ENCODE data around the gene PACS2. TPM values are rescaled to one million over a fixed set of nuclear protein-coding genes. Genes with fewer than 3 reads are reported as not detected.

Gene PACS2
- total and polyA plus RNA-seq, 3 donors from 2014 or later: 99.2 to 174 (median 167) TPM

DNA sequence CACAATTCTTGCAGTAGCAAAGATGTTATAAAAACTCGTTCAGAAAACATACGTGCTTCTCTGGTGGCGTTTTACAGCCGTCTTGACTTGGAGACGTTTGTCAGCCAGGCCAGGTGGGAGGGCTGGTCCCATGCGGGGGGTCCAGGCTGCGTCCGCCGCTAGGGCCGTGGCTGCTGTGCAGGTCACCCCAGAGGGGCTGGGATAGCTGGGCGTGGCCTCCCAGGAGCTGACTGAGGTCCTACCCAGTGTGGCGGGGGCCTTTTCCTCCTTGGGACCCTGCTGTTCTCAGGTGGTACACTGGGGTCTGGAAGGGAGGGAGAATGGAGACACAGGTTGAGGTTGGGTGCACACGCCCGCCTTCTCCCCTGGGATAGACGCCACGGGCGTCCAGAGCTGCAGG is 130.3 kb downstream of the PACS2 start:
- Histone ChIP-seq H3K27ac (no peak overlapping the region), H3K9me3 (no peaks in the 10 kb centered on the region), H3K4me1 (peaks cover 9% of the 10 kb centered on the region), H3K27me3 (no peaks in the 10 kb centered on the region), H3K36me3 (ENCODE audit: low read depth, missing control alignments) (no peaks in the 10 kb centered on the region), H3K4me3 (no peak overlapping the region)
- TF ChIP-seq, protein P1, sequence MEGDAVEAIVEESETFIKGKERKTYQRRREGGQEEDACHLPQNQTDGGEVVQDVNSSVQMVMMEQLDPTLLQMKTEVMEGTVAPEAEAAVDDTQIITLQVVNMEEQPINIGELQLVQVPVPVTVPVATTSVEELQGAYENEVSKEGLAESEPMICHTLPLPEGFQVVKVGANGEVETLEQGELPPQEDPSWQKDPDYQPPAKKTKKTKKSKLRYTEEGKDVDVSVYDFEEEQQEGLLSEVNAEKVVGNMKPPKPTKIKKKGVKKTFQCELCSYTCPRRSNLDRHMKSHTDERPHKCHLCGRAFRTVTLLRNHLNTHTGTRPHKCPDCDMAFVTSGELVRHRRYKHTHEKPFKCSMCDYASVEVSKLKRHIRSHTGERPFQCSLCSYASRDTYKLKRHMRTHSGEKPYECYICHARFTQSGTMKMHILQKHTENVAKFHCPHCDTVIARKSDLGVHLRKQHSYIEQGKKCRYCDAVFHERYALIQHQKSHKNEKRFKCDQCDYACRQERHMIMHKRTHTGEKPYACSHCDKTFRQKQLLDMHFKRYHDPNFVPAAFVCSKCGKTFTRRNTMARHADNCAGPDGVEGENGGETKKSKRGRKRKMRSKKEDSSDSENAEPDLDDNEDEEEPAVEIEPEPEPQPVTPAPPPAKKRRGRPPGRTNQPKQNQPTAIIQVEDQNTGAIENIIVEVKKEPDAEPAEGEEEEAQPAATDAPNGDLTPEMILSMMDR (IDR thresholded peaks at IDR 0.05): no peak
- no peak for TF ChIP-seq POLR2A (IDR thresholded peaks at IDR 0.05)
- WGBS, 2 donors: 86 to 90% methylated on average over 17 of the region's 17 CpGs
- no peak for DNase-seq
- intact Hi-C loops (cut with DNase I; ENCODE audit: low total_unique reads): no loop called here

DNA sequence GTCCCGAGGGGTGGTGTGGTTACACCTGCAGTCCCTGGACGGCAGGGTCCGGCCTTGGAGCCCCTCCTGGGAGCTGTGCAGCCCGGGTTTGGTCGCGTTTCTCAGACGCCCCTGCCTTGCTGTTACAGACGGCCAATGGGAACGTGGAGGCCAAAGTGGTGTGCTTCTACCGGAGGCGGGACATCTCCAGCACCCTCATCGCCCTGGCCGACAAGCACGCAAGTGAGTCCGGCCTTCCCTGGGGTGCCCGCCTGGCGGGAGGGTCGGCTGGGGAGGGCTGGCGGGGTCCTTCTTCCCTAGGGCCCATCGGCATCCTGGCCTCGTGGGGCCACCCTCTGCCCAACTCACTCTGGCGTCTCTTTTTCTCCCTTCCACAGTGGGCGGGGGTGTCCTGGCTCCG is 130.7 kb downstream of the PACS2 start:
- WGBS, 2 donors: 82 to 93% methylated on average over 22 to 24 of the region's 24 CpGs
- H3K36me3 ChIP-seq (ENCODE audit: low read depth, missing control alignments): no peaks in the 10 kb centered on the region
- intact Hi-C loops (cut with DNase I; ENCODE audit: low total_unique reads): no loop called here

DNA sequence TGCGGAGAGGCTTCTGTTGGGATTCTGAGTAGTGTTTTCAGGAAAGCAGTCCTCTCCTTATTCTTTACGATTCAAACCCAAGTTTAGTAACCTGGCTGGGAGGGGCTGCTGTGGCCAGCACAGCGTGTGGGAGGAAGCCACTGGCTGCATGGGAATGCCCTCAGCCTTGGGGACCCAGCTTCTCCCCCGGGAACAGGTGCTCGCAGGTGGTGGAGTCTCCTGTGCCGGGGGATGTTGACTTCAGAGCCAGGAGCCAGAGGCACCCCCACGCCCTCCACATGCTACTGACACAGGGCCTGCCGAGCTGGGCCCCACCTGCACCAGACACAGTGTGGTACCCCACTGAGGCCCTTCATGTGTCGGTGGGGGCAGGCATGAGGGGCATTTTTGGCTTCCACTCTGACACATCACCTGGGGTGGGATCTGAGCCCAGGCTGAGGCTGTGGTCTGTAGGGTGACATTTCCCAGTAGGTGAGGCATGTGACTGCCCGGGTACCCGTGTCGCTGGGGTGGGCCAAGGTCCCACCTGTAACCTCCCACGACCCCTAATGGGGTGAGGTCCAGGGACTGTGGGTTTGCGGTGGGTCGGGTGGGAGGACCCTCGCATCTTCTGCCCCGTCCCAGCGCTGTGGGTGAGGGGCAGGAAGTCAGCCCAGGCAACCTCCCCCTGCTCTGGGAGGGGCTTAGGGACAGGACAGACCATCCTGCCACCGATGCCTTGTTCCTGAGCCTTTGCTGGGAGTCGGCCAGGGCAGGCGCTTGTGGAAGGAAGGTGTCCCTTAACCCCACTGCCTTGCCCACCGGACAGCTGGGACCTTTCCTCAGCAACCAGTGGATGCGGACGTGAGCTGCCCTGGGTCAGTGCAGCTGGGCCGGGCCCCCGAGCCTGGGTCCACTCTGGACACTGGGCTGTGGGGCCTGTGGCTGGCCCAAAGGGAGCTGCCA is 131.6 kb downstream of the PACS2 start:
- Histone ChIP-seq H3K9me3 (no peaks in the 10 kb centered on the region), H3K4me1 (peaks cover 9% of the 10 kb centered on the region), H3K27ac (no peak overlapping the region), H3K36me3 (ENCODE audit: low read depth, missing control alignments) (no peaks in the 10 kb centered on the region), H3K27me3 (no peaks in the 10 kb centered on the region), H3K4me3 (no peak overlapping the region)
- no peak for DNase-seq
- TF ChIP-seq, protein P1 (IDR thresholded peaks at IDR 0.05): no peak
- no peak for TF ChIP-seq POLR2A (IDR thresholded peaks at IDR 0.05)
- WGBS, 2 donors: 70 to 90% methylated on average over 10 to 23 of the region's 26 CpGs
- intact Hi-C loops (cut with DNase I; ENCODE audit: low total_unique reads): no loop called here

More for the DNA sequence above, 130.7 kb downstream of the PACS2 start:
- H3K4me1 ChIP-seq: peaks cover 9% of the 10 kb centered on the region
- H3K4me3 ChIP-seq: no peak overlapping the region
- DNase-seq: no peak
- H3K9me3 ChIP-seq: no peaks in the 10 kb centered on the region
- no peak overlapping the region for H3K27ac ChIP-seq
- no peaks in the 10 kb centered on the region for H3K27me3 ChIP-seq
- TF ChIP-seq POLR2A (IDR thresholded peaks at IDR 0.05): no peak
- TF ChIP-seq, protein P1 (IDR thresholded peaks at IDR 0.05): no peak

DNA sequence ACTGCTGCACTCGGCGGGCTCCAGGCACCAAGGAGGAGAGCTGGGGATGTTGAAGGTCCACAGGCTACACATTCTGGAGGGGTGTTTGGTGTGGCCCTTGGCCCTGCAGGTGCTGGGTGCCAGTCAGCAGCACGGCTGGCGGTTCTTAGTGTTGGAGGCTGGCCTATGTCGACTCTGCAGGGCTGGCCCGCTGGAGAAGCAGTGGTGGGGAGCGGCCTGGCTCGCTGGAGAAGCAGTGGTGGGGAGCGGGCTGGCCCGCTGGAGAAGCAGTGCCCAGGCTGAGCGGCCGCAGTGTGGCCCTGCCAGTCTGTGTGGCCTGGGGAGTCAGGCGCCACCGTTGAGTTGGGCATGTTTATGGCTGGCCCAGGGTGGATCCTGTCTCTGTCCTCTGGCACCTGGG is 132.4 kb downstream of the PACS2 start:
- intact Hi-C loops (cut with DNase I; ENCODE audit: low total_unique reads): no loop called here
- Histone ChIP-seq H3K4me1 (peaks cover 9% of the 10 kb centered on the region), H3K9me3 (no peaks in the 10 kb centered on the region), H3K27me3 (no peaks in the 10 kb centered on the region), H3K4me3 (no peak overlapping the region), H3K36me3 (ENCODE audit: low read depth, missing control alignments) (no peaks in the 10 kb centered on the region), H3K27ac (no peak overlapping the region)
- whole genome bisulfite sequencing, 2 donors: 70 to 81% methylated on average over 2 to 14 of the region's 14 CpGs
- no peak for DNase-seq
- no peak for TF ChIP-seq POLR2A (IDR thresholded peaks at IDR 0.05)
- TF ChIP-seq, protein P1 (IDR thresholded peaks at IDR 0.05): no peak

Other genes starting within 250 kb of the PACS2 start
- 1 to 10 TPM; 2.0 to 2.5 TPM for gene GPR132, start 249.3 kb upstream of the PACS2 start, total RNA-seq
- gene GPR132, start 249.3 kb upstream of the PACS2 start, polyA plus RNA-seq (ENCODE audit: insufficient read depth, low read depth, low replicate concordance): 1.2 TPM
- gene JAG2, start 146.0 kb upstream of the PACS2 start, total RNA-seq: 10 to 100 TPM; 20.4 to 21.3 TPM
- gene JAG2, start 146.0 kb upstream of the PACS2 start, polyA plus RNA-seq (ENCODE audit: insufficient read depth, low read depth, low replicate concordance): 12.9 TPM
- gene NUDT14, start 133.4 kb upstream of the PACS2 start, total RNA-seq: 10 to 100 TPM; 22.0 to 40.0 TPM
- gene NUDT14, start 133.4 kb upstream of the PACS2 start, polyA plus RNA-seq (ENCODE audit: insufficient read depth, low read depth, low replicate concordance): 28.1 TPM
- gene BTBD6, start 66.2 kb upstream of the PACS2 start, total RNA-seq: 10 to 100 TPM; 84.1 to 97.6 TPM
- 120 TPM for gene BTBD6, start 66.2 kb upstream of the PACS2 start, polyA plus RNA-seq (ENCODE audit: insufficient read depth, low read depth, low replicate concordance)
- 100 to 1,000 TPM in 1 of 2 donors, 10 to 100 TPM in 1; 95.3 to 112 TPM for gene BRF1, start 13.7 kb upstream of the PACS2 start, total RNA-seq
- gene BRF1, start 13.7 kb upstream of the PACS2 start, polyA plus RNA-seq (ENCODE audit: insufficient read depth, low read depth, low replicate concordance): 30.3 TPM
- gene TEX22, start 83.8 kb downstream of the PACS2 start, total RNA-seq: 1 to 10 TPM; 5.2 to 6.6 TPM
- 21.5 TPM for gene TEX22, start 83.8 kb downstream of the PACS2 start, polyA plus RNA-seq (ENCODE audit: insufficient read depth, low read depth, low replicate concordance)
- gene MTA1, start 105.1 kb downstream of the PACS2 start, total RNA-seq: 100 to 1,000 TPM; 118 to 120 TPM
- 135 TPM for gene MTA1, start 105.1 kb downstream of the PACS2 start, polyA plus RNA-seq (ENCODE audit: insufficient read depth, low read depth, low replicate concordance)
- gene CRIP2, start 160.1 kb downstream of the PACS2 start, total RNA-seq: 100 to 1,000 TPM; 114 to 159 TPM
- gene CRIP2, start 160.1 kb downstream of the PACS2 start, polyA plus RNA-seq (ENCODE audit: insufficient read depth, low read depth, low replicate concordance): 121 TPM
- 1 to 10 TPM; 3.0 to 4.4 TPM for gene CRIP1, start 172.1 kb downstream of the PACS2 start, total RNA-seq
- gene CRIP1, start 172.1 kb downstream of the PACS2 start, polyA plus RNA-seq (ENCODE audit: insufficient read depth, low read depth, low replicate concordance): 154 TPM
- gene TEDC1, start 176.5 kb downstream of the PACS2 start, total RNA-seq: 10 to 100 TPM; 16.4 to 16.7 TPM
- gene TEDC1, start 176.5 kb downstream of the PACS2 start, polyA plus RNA-seq (ENCODE audit: insufficient read depth, low read depth, low replicate concordance): 8.8 TPM
- gene TMEM121, start 211.8 kb downstream of the PACS2 start, total RNA-seq: 1 to 10 TPM; 3.7 to 4.8 TPM
- 1.4 TPM for gene TMEM121, start 211.8 kb downstream of the PACS2 start, polyA plus RNA-seq (ENCODE audit: insufficient read depth, low read depth, low replicate concordance)

Data from testis (tissue), 3 donors.